HepG2 (cell line): ENCODE data around the gene NPB. TPM values are rescaled to one million over a fixed set of nuclear protein-coding genes. Genes with fewer than 3 reads are reported as not detected.

ENCODE experiments used
- ARNTL ChIP-seq: sonication (generic); formaldehyde crosslinking; IDR thresholded peaks from 2 replicates; pipeline ENCODE4 v1.4.0; 2020; ENCODE audit warnings: mild to moderate bottlenecking, missing genetic modification reagents
- ATM ChIP-seq: fragments of 450-650 bp; IDR thresholded peaks from 2 replicates; pipeline ENCODE4 v1.7.1; 2017; ENCODE audit warnings: mild to moderate bottlenecking, borderline replicate concordance
- IKZF4 ChIP-seq: sonication (generic); formaldehyde crosslinking; IDR thresholded peaks from 2 replicates; pipeline ENCODE4 v1.5.1; 2020; ENCODE audit warnings: borderline replicate concordance, mild to moderate bottlenecking, low read depth, missing genetic modification reagents; ENCODE audit errors: not compliant biosample characterization
- NR2F6 ChIP-seq, 2 experiments: IDR thresholded peaks; 2 replicates each; pipeline ENCODE4 v1.6.1; 2016; ENCODE audit warnings: antibody characterized with exemption in 1 of 2, mild to moderate bottlenecking in 1 of 2
- NR3C1 ChIP-seq: sonication (generic); formaldehyde crosslinking; IDR thresholded peaks from 2 replicates; pipeline ENCODE4 v1.4.0; 2020; ENCODE audit warnings: missing genetic modification reagents
- POLR2AphosphoS2 ChIP-seq: IDR thresholded peaks from 2 replicates; pipeline ENCODE4 v1.6.1; 2011; ENCODE audit warnings: low read depth, low read length, improper control_type of control experiment
- ZNF234 ChIP-seq: sonication (generic); formaldehyde crosslinking; conservative IDR thresholded peaks from 2 replicates; pipeline ENCODE4 v1.5.1; 2020; ENCODE audit warnings: mild to moderate bottlenecking, missing genetic modification reagents
- ZNF296 ChIP-seq: sonication (generic); formaldehyde crosslinking; conservative IDR thresholded peaks from 2 replicates; pipeline ENCODE4 v1.5.0; 2020; ENCODE audit warnings: mild to moderate bottlenecking, missing genetic modification reagents
- ZNF33B ChIP-seq: sonication (generic); formaldehyde crosslinking; IDR thresholded peaks from 2 replicates; pipeline ENCODE4 v1.5.1; 2020; ENCODE audit warnings: mild to moderate bottlenecking, missing genetic modification reagents
- ZNF430 ChIP-seq: sonication (generic); formaldehyde crosslinking; IDR thresholded peaks from 2 replicates; pipeline ENCODE4 v1.9.0; 2021; ENCODE audit warnings: mild to moderate bottlenecking, missing genetic modification reagents
- ZNF484 ChIP-seq: sonication (generic); formaldehyde crosslinking; IDR thresholded peaks from 2 replicates; pipeline ENCODE4 v1.5.1; 2020; ENCODE audit warnings: mild to moderate bottlenecking, low read depth, missing genetic modification reagents, borderline replicate concordance
- ZNF546 ChIP-seq: sonication (generic); formaldehyde crosslinking; conservative IDR thresholded peaks from 2 replicates; pipeline ENCODE4 v1.8.1; 2023; ENCODE audit warnings: mild to moderate bottlenecking, missing genetic modification reagents
- ZNF777 ChIP-seq: sonication (generic); formaldehyde crosslinking; IDR thresholded peaks from 2 replicates; pipeline ENCODE4 v1.4.0; 2020; ENCODE audit warnings: missing genetic modification reagents
- ZXDC ChIP-seq: sonication (generic); formaldehyde crosslinking; IDR thresholded peaks from 2 replicates; pipeline ENCODE4 v1.5.0; 2020; ENCODE audit warnings: mild to moderate bottlenecking, missing genetic modification reagents
- polyA plus RNA-seq, 8 experiments: library from polyadenylated mRNA; depleted of rRNA in 3 of 8; stranded (reverse) in 7 of 8; unstranded in 1 of 8; fragments of >200 nt; fragmentation: Illumina TruSeq in 4 of 8; extraction: Trizol in 4 of 8; gene quantifications; 2 replicates each; pipeline versions ENCODE4 v1.2.1 to v1.2.3, GENCODE V29; 2011 to 2016; ENCODE audit warnings: low read depth in 4 of 8, missing spikeins in 1 of 8, mixed read lengths in 1 of 8; ENCODE audit not compliant: insufficient read depth in 1 of 8
- total RNA-seq, 5 experiments: library from RNA; depleted of rRNA; stranded (reverse); fragments of >200 nt; fragmentation: Illumina TruSeq; extraction: Trizol; gene quantifications; 2 replicates each; pipeline ENCODE4 v1.2.3, GENCODE V29; 2016; ENCODE audit warnings: low read depth in 1 of 5
- TF ChIP-seq, protein P1 (sequence below): sonication (generic); formaldehyde crosslinking; IDR thresholded peaks from 2 replicates; pipeline ENCODE4 v1.4.0; 2020; ENCODE audit warnings: missing genetic modification reagents
- TF ChIP-seq, protein P2 (sequence below): sonication (generic); formaldehyde crosslinking; IDR thresholded peaks from 2 replicates; pipeline ENCODE4 v1.8.0; 2022; ENCODE audit warnings: mild to moderate bottlenecking, missing genetic modification reagents; ENCODE audit not compliant: insufficient replicate concordance
- TF ChIP-seq, protein P3 (sequence below): sonication (generic); formaldehyde crosslinking; conservative IDR thresholded peaks from 2 replicates; pipeline ENCODE4 v1.8.0; 2022; ENCODE audit warnings: mild to moderate bottlenecking, moderate library complexity, missing genetic modification reagents
- TF ChIP-seq, protein P4 (sequence below): IDR thresholded peaks from 2 replicates; pipeline ENCODE4 v1.6.1; 2016; ENCODE audit warnings: mild to moderate bottlenecking

NPB gene
- total and polyA plus RNA-seq, 2 of the 13 experiments (the other 11 are each of a cell fraction or from before 2014, with no cell fraction given) = 0.11 to 0.93 TPM

GRCh38 chr17:81902653-81903414, 796 bp downstream of the NPB start (continued):
- no peak; the same call in 1 of the 2 replicates for TF ChIP-seq ZXDC
- TF ChIP-seq, protein P1, sequence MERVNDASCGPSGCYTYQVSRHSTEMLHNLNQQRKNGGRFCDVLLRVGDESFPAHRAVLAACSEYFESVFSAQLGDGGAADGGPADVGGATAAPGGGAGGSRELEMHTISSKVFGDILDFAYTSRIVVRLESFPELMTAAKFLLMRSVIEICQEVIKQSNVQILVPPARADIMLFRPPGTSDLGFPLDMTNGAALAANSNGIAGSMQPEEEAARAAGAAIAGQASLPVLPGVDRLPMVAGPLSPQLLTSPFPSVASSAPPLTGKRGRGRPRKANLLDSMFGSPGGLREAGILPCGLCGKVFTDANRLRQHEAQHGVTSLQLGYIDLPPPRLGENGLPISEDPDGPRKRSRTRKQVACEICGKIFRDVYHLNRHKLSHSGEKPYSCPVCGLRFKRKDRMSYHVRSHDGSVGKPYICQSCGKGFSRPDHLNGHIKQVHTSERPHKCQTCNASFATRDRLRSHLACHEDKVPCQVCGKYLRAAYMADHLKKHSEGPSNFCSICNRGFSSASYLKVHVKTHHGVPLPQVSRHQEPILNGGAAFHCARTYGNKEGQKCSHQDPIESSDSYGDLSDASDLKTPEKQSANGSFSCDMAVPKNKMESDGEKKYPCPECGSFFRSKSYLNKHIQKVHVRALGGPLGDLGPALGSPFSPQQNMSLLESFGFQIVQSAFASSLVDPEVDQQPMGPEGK (CRISPR knock-in tag) = peak; percentile 80
- peak; percentile 43; the same call in 1 of the 2 replicates for TF ChIP-seq ZNF546
- peak; percentile 15; the same call in 1 of the 2 replicates for TF ChIP-seq ARNTL (CRISPR knock-in tag)
- TF ChIP-seq, protein P2, sequence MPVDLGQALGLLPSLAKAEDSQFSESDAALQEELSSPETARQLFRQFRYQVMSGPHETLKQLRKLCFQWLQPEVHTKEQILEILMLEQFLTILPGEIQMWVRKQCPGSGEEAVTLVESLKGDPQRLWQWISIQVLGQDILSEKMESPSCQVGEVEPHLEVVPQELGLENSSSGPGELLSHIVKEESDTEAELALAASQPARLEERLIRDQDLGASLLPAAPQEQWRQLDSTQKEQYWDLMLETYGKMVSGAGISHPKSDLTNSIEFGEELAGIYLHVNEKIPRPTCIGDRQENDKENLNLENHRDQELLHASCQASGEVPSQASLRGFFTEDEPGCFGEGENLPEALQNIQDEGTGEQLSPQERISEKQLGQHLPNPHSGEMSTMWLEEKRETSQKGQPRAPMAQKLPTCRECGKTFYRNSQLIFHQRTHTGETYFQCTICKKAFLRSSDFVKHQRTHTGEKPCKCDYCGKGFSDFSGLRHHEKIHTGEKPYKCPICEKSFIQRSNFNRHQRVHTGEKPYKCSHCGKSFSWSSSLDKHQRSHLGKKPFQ = peak; percentile 37
- 0 out of 2 replicates have a peak, but pooled peaks have one; percentile 23 for TF ChIP-seq POLR2AphosphoS2
- no peak for TF ChIP-seq ZNF484
- peak; percentile 54; the same call in 1 of the 2 replicates for TF ChIP-seq ZNF430 (CRISPR knock-in tag)
- TF ChIP-seq, protein P3, sequence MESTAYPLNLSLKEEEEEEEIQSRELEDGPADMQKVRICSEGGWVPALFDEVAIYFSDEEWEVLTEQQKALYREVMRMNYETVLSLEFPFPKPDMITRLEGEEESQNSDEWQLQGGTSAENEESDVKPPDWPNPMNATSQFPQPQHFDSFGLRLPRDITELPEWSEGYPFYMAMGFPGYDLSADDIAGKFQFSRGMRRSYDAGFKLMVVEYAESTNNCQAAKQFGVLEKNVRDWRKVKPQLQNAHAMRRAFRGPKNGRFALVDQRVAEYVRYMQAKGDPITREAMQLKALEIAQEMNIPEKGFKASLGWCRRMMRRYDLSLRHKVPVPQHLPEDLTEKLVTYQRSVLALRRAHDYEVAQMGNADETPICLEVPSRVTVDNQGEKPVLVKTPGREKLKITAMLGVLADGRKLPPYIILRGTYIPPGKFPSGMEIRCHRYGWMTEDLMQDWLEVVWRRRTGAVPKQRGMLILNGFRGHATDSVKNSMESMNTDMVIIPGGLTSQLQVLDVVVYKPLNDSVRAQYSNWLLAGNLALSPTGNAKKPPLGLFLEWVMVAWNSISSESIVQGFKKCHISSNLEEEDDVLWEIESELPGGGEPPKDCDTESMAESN = peak; percentile 38; the same call in 1 of the 2 replicates
- peak; percentile 47; the same call in 1 of the 2 replicates for TF ChIP-seq ZNF33B (CRISPR knock-in tag)
- no peak for TF ChIP-seq IKZF4 (CRISPR knock-in tag)
- TF ChIP-seq, protein P4, sequence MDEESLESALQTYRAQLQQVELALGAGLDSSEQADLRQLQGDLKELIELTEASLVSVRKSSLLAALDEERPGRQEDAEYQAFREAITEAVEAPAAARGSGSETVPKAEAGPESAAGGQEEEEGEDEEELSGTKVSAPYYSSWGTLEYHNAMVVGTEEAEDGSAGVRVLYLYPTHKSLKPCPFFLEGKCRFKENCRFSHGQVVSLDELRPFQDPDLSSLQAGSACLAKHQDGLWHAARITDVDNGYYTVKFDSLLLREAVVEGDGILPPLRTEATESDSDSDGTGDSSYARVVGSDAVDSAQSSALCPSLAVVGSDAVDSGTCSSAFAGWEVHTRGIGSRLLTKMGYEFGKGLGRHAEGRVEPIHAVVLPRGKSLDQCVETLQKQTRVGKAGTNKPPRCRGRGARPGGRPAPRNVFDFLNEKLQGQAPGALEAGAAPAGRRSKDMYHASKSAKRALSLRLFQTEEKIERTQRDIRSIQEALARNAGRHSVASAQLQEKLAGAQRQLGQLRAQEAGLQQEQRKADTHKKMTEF = 0 out of 2 replicates have a peak, but pooled peaks have one; percentile 12
- TF ChIP-seq ZNF234 = no peak
- TF ChIP-seq ZNF777 = no peak; the same call in 1 of the 2 replicates
- no peak for TF ChIP-seq NR2F6 (IDR thresholded peaks at IDR 0.05)
- peak; percentile 22; the same call in 1 of the 2 replicates for TF ChIP-seq NR2F6 (CRISPR knock-in tag; IDR thresholded peaks at IDR 0.05)
- TF ChIP-seq ZNF296 (CRISPR knock-in tag) = no peak; the same call in 1 of the 2 replicates
- TF ChIP-seq NR3C1 (CRISPR knock-in tag) = no peak
- TF ChIP-seq ATM = no peak
